ENCODE data around the gene CMTM8. TPM values are rescaled to one million over a fixed set of nuclear protein-coding genes. Genes with fewer than 3 reads are reported as not detected.

Gene CMTM8
- total and polyA plus RNA-seq, 10 of the 15 experiments (the other 5 are each of a cell fraction or from before 2014, with no cell fraction given), result 0.11 to 0.23 TPM; not detected in 8

DNA sequence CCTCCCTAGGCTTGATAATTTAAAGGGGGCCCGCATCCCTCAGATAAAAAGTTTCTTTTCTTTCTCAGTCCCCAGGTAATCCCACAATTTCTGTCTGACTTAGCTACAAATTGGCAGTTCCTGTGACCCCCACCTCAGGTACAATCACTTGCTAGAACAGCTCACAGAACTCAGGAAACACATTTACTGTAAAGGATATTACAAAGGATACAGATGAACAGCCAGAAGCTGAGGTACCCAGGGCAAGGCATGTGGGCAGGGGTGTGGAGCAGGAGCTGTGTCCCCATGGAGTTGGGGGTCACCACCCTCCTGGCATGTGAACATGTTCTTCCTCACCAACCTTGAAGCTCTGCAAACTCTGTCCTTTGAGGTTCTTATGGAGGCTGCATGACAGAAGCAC lies 73.8 kb downstream of the CMTM8 start:
- no peak for TF ChIP-seq NR2C1 (IDR thresholded peaks at IDR 0.05)
- no peak for TF ChIP-seq ASH2L (IDR thresholded peaks at IDR 0.05; ENCODE audit: borderline replicate concordance, low read depth)
- no peak for TF ChIP-seq YBX1 (IDR thresholded peaks at IDR 0.05)
- TF ChIP-seq EZH2 (IDR thresholded peaks at IDR 0.05; ENCODE audit: borderline replicate concordance, control insufficient read depth, low read depth, low read length), result no peak
- TF ChIP-seq, protein P1, sequence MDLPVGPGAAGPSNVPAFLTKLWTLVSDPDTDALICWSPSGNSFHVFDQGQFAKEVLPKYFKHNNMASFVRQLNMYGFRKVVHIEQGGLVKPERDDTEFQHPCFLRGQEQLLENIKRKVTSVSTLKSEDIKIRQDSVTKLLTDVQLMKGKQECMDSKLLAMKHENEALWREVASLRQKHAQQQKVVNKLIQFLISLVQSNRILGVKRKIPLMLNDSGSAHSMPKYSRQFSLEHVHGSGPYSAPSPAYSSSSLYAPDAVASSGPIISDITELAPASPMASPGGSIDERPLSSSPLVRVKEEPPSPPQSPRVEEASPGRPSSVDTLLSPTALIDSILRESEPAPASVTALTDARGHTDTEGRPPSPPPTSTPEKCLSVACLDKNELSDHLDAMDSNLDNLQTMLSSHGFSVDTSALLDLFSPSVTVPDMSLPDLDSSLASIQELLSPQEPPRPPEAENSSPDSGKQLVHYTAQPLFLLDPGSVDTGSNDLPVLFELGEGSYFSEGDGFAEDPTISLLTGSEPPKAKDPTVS (IDR thresholded peaks at IDR 0.05; ENCODE audit: low read depth, low read length), result no peak
- no peak for TF ChIP-seq SRF (IDR thresholded peaks at IDR 0.05; ENCODE audit: low read depth in 2 of 2, low read length in 2 of 2)
- no peak for TF ChIP-seq TCF12 (IDR thresholded peaks at IDR 0.05; ENCODE audit: low read depth, low read length)
- Histone ChIP-seq H3K4me1 (ENCODE audit: control insufficient read depth, insufficient read depth, low read length) (peaks cover 4% of the 10 kb centered on the region), H3K79me2 (ENCODE audit: control insufficient read depth, insufficient read depth, low read length) (no peaks in the 10 kb centered on the region), H4K20me1 (ENCODE audit: control insufficient read depth, insufficient read depth) (no peaks in the 10 kb centered on the region), H2AFZ (ENCODE audit: control insufficient read depth, low read depth, low read length) (no peak overlapping the region), H3K9ac (ENCODE audit: control insufficient read depth, insufficient read depth, low read length) (no peak overlapping the region), H3K36me3 (ENCODE audit: control insufficient read depth in 2 of 2, insufficient read depth in 2 of 2, low read length in 1 of 2) (no peaks in the 10 kb centered on the region), H3K4me2 (ENCODE audit: control insufficient read depth, insufficient read depth) (no peak overlapping the region), H3K9me3 (replicated peaks; ENCODE audit: control insufficient read depth, insufficient read depth, low read length) (no peaks in the 10 kb centered on the region), H3K27me3 (replicated peaks in 1 of 2; ENCODE audit: control insufficient read depth in 2 of 2, insufficient read depth in 2 of 2, low read length in 1 of 2) (peaks cover 0 to 3% of the 10 kb centered on the region in 2 experiments; a peak in 2 of 4 replicates), H3K27ac (ENCODE audit: control insufficient read depth, insufficient read depth) (no peak overlapping the region), H3K4me3 (no peak overlapping the region)
- FAIRE-seq, result no peak
- ChIA-PET CTCF (interaction anchor here (1.3 to 2.1 kb wide), 5 partner anchors 15 to 156 kb away, joined by 3 to 8 read pairs (median 3); no protein-coding TSS in a partner anchor), POLR2A (no interaction called here), SMC1A (ENCODE audit: uncharacterized antibody, unreplicated experiment) (interaction anchor here (1.0 to 1.5 kb wide), 2 partner anchors 12 to 15 kb away, joined by 3 to 5 read pairs; no protein-coding TSS in a partner anchor), RAD21 (ENCODE audit: unreplicated experiment) (no interaction called here)
- intact Hi-C loops (cut with micrococcal nuclease; ENCODE audit: unreplicated experiment), result no loop called here
- WGBS (ENCODE audit: insufficient coverage, insufficient replicate concordance, low lambda C conversion rate, missing lambda C conversion rate), result 64% methylated on average over 1 of the region's 1 CpG
- in situ Hi-C loops (cut with MboI), result no loop called here
- DNase-seq (ENCODE audit: low read depth, low spot score), result no peak
- ATAC-seq, result no peak
- no TSS peak for BruUV-seq (replicated peaks)
